Astrocyte (in vitro differentiated cells and primary cell): ENCODE data around the gene SLC25A42.

Experiments
- CTCF ChIP-seq: IDR thresholded peaks from 2 replicates; pipeline ENCODE4 v1.5.1; 2011; ENCODE audit warnings: low read depth, mild to moderate bottlenecking, inconsistent platforms, low read length, moderate library complexity; ENCODE audit not compliant: insufficient read depth
- EZH2 ChIP-seq: IDR thresholded peaks from 2 replicates; pipeline ENCODE4 v1.6.1; 2012; ENCODE audit warnings: mild to moderate bottlenecking, low read length, inconsistent platforms; ENCODE audit not compliant: insufficient read depth

DNA sequence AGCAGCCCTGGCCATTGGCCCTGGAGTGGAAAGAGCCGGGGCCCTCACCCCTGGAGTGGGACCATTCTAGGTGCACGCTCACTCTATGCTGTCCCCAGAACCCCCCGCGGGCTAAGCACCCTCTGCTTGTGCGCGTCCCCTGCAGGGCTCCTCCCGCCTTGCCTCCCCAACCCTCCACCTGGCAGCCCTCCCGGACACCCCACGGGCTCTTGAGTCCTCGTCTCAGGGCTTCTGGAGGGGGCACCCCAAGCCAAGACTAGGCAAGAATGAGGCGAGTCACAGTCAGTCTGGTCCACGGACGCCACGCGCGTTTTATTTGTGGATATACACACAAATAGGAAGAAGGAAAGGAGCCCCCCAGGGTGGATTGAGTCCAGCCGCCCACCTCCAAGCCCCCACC, 81.5 kb downstream of the SLC25A42 start:
- TF ChIP-seq EZH2 (no peak), CTCF (no peak)
